A549 (cell line): ENCODE measurements around the gene B9D1.

Experiments
- CHD2 ChIP-seq: fragments of 150-350 bp; IDR thresholded peaks from 2 replicates; pipeline ENCODE4 v1.6.1; 2014; ENCODE audit warnings: low read length; ENCODE audit not compliant: partially characterized antibody
- EP300 ChIP-seq, 2 experiments: fragments of >200 bp; sonication (Bioruptor Twin); formaldehyde crosslinking; IDR thresholded peaks; 2 replicates in 1 of 2; 3 replicates in 1 of 2; pipeline ENCODE4 v1.6.1; 2016 to 2017
- HDAC2 ChIP-seq: fragments of 200-600 bp; sonication (generic); IDR thresholded peaks from 2 replicates; pipeline ENCODE4 v1.6.1; 2016
- REST ChIP-seq: fragments of 200-600 bp; sonication (generic); IDR thresholded peaks from 2 replicates; pipeline ENCODE4 v1.6.1; 2016; ENCODE audit warnings: antibody characterized with exemption, mild to moderate bottlenecking, moderate library complexity
- RNF2 ChIP-seq: fragments of 200-600 bp; sonication (generic); IDR thresholded peaks from 2 replicates; pipeline ENCODE4 v1.6.1; 2016; ENCODE audit warnings: low read depth, mild to moderate bottlenecking, antibody characterized with exemption, moderate library complexity, borderline replicate concordance
- USF2 ChIP-seq: fragments of 450-650 bp; IDR thresholded peaks from 2 replicates; pipeline ENCODE4 v1.6.1; 2014; ENCODE audit warnings: antibody characterized with exemption
- TF ChIP-seq, protein P1 (sequence below): fragments of >200 bp; sonication (Bioruptor Twin); formaldehyde crosslinking; IDR thresholded peaks from 3 replicates; pipeline ENCODE4 v1.5.1; 2016
- TF ChIP-seq, protein P2 (sequence below): IDR thresholded peaks from 2 replicates; pipeline ENCODE4 v1.6.1; 2012

GRCh38 chr17:19376811-19377210 lies 14.3 kb upstream of the B9D1 start:
- TF ChIP-seq USF2 (no peak), HDAC2 (no peak), RNF2 (no peak), EP300 (IDR thresholded peaks at IDR 0.05) (no peak), REST (no peak), CHD2 (no peak)
- TF ChIP-seq, protein P1, sequence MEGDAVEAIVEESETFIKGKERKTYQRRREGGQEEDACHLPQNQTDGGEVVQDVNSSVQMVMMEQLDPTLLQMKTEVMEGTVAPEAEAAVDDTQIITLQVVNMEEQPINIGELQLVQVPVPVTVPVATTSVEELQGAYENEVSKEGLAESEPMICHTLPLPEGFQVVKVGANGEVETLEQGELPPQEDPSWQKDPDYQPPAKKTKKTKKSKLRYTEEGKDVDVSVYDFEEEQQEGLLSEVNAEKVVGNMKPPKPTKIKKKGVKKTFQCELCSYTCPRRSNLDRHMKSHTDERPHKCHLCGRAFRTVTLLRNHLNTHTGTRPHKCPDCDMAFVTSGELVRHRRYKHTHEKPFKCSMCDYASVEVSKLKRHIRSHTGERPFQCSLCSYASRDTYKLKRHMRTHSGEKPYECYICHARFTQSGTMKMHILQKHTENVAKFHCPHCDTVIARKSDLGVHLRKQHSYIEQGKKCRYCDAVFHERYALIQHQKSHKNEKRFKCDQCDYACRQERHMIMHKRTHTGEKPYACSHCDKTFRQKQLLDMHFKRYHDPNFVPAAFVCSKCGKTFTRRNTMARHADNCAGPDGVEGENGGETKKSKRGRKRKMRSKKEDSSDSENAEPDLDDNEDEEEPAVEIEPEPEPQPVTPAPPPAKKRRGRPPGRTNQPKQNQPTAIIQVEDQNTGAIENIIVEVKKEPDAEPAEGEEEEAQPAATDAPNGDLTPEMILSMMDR: no peak
- TF ChIP-seq, protein P2, sequence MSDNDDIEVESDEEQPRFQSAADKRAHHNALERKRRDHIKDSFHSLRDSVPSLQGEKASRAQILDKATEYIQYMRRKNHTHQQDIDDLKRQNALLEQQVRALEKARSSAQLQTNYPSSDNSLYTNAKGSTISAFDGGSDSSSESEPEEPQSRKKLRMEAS: no peak
